CD4-positive, CD25-positive, alpha-beta regulatory T cell (primary cell): Measurements from ENCODE around the gene OSGEPL1. TPM values are rescaled to one million over a fixed set of nuclear protein-coding genes. Genes with fewer than 3 reads are reported as not detected.

Experiments
- ATAC-seq, 2 donors: fragments of 150-1000 bp; cut with Tn5 transposase; one replicate each; pipeline ENCODE4 v1.10.0; 2021; ENCODE audit warnings: low read depth in 2 of 2, moderate number of reproducible peaks in 2 of 2, moderate library complexity in 1 of 2
- DNase-seq, 3 donors: peaks; one replicate each; pipeline versions ENCODE4 v3.0.0 to v3.0.0-alpha.2; 2012 to 2022; ENCODE audit warnings: mixed read lengths in 1 of 3
- H3K27ac ChIP-seq: one replicate; pipeline ENCODE4 v1.7.0; 2013; ENCODE audit warnings: mild to moderate bottlenecking, low read length; ENCODE audit not compliant: insufficient read depth, poor library complexity, severe bottlenecking
- H3K27me3 ChIP-seq: one replicate; pipeline ENCODE4 v1.7.0; 2013; ENCODE audit warnings: low read length; ENCODE audit not compliant: control insufficient read depth, insufficient read depth
- H3K36me3 ChIP-seq: one replicate; pipeline ENCODE4 v1.7.0; 2013; ENCODE audit warnings: mild to moderate bottlenecking, low read length, moderate library complexity; ENCODE audit not compliant: control insufficient read depth, insufficient read depth
- H3K4me1 ChIP-seq: 2 replicates; pipeline ENCODE4 v1.7.0; 2013; ENCODE audit warnings: mild to moderate bottlenecking, low read length; ENCODE audit not compliant: insufficient read depth, control insufficient read depth, poor library complexity, severe bottlenecking
- H3K4me3 ChIP-seq: one replicate; pipeline ENCODE4 v1.7.0; 2013; ENCODE audit warnings: low read depth, mild to moderate bottlenecking, low read length, moderate library complexity
- H3K9me3 ChIP-seq, 2 experiments: 1 replicate in 1 of 2; 2 replicates in 1 of 2; pipeline ENCODE4 v1.7.0; 2013; ENCODE audit warnings: low read length in 2 of 2, mild to moderate bottlenecking in 1 of 2, moderate library complexity in 1 of 2; ENCODE audit not compliant: control insufficient read depth in 2 of 2
- H3K27ac Mint-ChIP-seq, 3 donors: one replicate each; pipeline ENCODE4 v1.8.0; 2020 to 2022; ENCODE audit warnings: mild to moderate bottlenecking in 3 of 3, mixed read lengths in 3 of 3, moderate library complexity in 2 of 3
- H3K27me3 Mint-ChIP-seq: one replicate; pipeline ENCODE4 v1.8.0; 2022; ENCODE audit warnings: mild to moderate bottlenecking, mixed read lengths
- H3K36me3 Mint-ChIP-seq: one replicate; pipeline ENCODE4 v1.8.0; 2020; ENCODE audit warnings: mixed read lengths
- H3K4me1 Mint-ChIP-seq, 4 donors: one replicate each; pipeline ENCODE4 v1.8.0; 2020 to 2022; ENCODE audit warnings: mixed read lengths in 4 of 4, mild to moderate bottlenecking in 1 of 4
- H3K4me3 Mint-ChIP-seq, 4 donors: one replicate each; pipeline ENCODE4 v1.8.0; 2020 to 2022; ENCODE audit warnings: mild to moderate bottlenecking in 4 of 4, mixed read lengths in 4 of 4, moderate library complexity in 3 of 4
- H3K9me3 Mint-ChIP-seq, 7 donors: one replicate each; pipeline ENCODE4 v1.8.0; 2020 to 2022; ENCODE audit warnings: mixed read lengths in 7 of 7, mild to moderate bottlenecking in 3 of 7, moderate library complexity in 2 of 7
- polyA plus RNA-seq, 4 donors: library from polyadenylated mRNA; unstranded; fragments of 300-500 nt; fragmentation: Illumina TruSeq; gene quantifications; one replicate each; pipeline ENCODE4 v1.2.3, GENCODE V29; 2021
- total RNA-seq: library from RNA; stranded (reverse); gene quantifications from one replicate; pipeline ENCODE4 v1.2.3, GENCODE V29; 2022

The OSGEPL1 gene
- total and polyA plus RNA-seq, 5 donors from 2014 or later = 5.7 to 15.6 (median 15.1) TPM

GRCh38 chr2:189698020-189698887 lies 64.3 kb downstream of the OSGEPL1 start:
- Histone ChIP-seq H3K27ac (no peak overlapping the region), H3K4me3 (no peak overlapping the region), H3K4me1 (no peaks in the 10 kb centered on the region), H3K9me3 (no peaks in the 10 kb centered on the region), H3K36me3 (no peaks in the 10 kb centered on the region), H3K27me3 (no peaks in the 10 kb centered on the region)
- H3K36me3 Mint-ChIP-seq = peaks cover 6% of the 10 kb centered on the region
- no peak overlapping the region for H3K4me3 Mint-ChIP-seq
- no peaks in the 10 kb centered on the region for H3K9me3 Mint-ChIP-seq
- peaks cover 0 to 6% (median 5%) of the 10 kb centered on the region in 4 donors for H3K4me1 Mint-ChIP-seq
- ATAC-seq = peak; percentile 52 to 66
- H3K27me3 Mint-ChIP-seq = no peaks in the 10 kb centered on the region
- DNase-seq = peak; percentile 37 to 66 (median 52)
- no peak overlapping the region for H3K27ac Mint-ChIP-seq

Other genes with a start within 250 kb of the OSGEPL1 start
- gene SLC40A1, start 182.0 kb downstream of the OSGEPL1 start, total RNA-seq = 12.9 TPM
- gene SLC40A1, start 182.0 kb downstream of the OSGEPL1 start, polyA plus RNA-seq = 10 to 100 TPM in 3 of 4 donors, 1 to 10 TPM in 1; 5.6 to 25.3 (median 18.5) TPM
- gene ASNSD1, start 101.3 kb downstream of the OSGEPL1 start, total RNA-seq = 46.3 TPM
- 10 to 100 TPM; 50.1 to 84.5 (median 61.6) TPM for gene ASNSD1, start 101.3 kb downstream of the OSGEPL1 start, polyA plus RNA-seq
- 10.4 TPM for gene ANKAR, start 88.1 kb downstream of the OSGEPL1 start, total RNA-seq
- gene ANKAR, start 88.1 kb downstream of the OSGEPL1 start, polyA plus RNA-seq = 1 to 10 TPM; 4.6 to 7.8 (median 5.8) TPM
- gene ORMDL1, start 21.5 kb upstream of the OSGEPL1 start, total RNA-seq = 141 TPM
- gene ORMDL1, start 21.5 kb upstream of the OSGEPL1 start, polyA plus RNA-seq = 10 to 100 TPM; 81.4 to 97.2 (median 87.5) TPM
- gene PMS1, start 21.7 kb upstream of the OSGEPL1 start, total RNA-seq = 24.3 TPM
- 10 to 100 TPM; 10.1 to 12.7 (median 10.9) TPM for gene PMS1, start 21.7 kb upstream of the OSGEPL1 start, polyA plus RNA-seq